GM18508 (cell line): ENCODE data around the gene HHIPL1.

ENCODE experiments used
- ATAC-seq: cut with Tn5 transposase; IDR thresholded peaks from one replicate; pipeline ENCODE4 v1.9.1; 2021; ENCODE audit warnings: moderate number of reproducible peaks; ENCODE audit not compliant: insufficient read depth, unreplicated experiment

The HHIPL1 gene

DNA sequence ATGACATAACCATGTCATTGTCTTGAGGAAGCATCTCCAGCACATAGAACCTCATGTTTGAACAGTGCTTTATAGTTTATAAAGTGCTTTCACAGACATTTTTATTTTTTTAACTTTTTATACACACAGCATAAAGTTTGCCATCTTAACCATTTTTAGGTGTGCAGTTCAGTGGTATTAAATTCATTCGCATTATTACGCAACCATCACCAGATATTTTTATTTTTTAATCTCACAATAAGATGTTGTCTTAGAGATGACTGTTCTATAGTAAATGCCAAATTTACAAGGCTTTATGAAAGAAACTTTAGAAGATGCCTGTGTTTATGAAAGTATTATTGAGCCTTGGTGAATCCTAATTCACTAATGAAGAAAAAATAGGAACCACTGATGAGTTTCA is 59.1 kb downstream of the HHIPL1 start:
- ATAC-seq: no peak

DNA sequence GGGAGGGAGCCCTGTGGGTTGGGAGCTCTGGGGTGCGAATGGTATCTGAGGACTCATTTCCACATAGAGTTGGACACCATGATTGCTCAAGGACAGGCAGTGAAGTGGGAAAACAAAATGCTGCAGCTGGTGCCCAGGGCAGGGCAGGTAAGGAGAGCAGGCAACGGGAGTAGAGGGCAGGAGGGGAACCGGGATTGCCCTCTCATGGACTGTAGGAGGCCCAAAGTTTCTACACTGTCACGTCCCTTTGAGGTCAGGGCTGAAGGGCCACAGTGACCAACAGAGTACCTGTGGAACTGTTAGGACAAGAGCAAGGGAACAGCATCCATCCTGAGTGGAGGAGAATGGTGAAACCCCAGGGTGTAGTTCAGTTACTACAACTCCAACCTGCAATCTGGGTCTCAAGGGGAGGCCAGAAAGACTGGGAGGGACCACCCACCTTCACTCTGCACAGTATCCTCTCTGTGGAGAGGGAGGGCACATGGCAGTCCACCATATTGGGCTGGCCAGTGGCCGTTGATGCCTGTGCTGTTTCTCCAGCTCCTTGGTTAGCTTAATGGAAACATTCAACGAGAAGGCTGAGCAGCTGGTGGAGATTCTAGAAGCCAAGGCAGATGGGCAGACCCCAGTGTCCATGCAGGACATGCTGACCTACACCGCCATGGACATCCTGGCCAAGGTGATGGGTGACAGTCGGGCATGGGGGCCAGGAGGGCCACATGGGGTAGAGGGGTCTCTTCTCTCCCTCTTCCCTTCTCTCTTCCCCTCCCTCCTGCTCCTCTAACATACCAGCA is 61.4 kb downstream of the HHIPL1 start:
- no peak for ATAC-seq

DNA sequence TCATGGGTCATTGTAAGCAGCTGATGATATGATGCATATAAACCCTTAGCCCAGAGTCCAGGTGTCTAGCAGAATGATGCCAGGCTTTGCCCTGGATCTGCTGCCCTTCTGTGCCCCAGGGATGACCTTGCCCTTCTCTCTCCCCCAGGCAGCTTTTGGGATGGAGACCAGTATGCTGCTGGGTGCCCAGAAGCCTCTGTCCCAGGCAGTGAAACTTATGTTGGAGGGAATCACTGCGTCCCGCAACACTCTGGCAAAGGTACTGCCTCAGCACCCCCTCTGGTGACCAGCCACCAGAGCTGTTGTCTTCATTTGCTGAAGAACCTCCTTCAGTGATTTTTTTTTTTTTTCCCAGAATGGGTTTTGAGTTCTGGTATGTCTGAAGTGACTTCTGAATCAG is 62.5 kb downstream of the HHIPL1 start:
- no peak for ATAC-seq

DNA sequence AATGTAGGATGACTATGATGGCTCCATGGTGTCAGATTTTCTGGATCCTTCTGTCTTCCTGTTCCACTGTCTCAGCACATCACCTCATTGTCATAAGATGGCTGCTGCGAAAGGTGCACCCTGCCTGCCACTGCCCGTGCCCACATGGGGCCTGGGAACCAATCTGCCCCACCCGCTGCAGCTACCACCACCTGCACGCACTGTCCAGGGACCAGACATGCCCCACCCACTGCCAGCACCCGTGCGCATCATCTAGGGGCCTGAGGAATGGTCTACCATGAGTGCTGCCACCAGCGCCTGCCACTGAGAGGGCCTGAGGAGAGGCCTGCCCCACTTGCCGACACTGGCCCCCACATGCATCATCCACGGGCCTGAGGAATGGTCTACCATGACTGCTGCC is 63.0 kb downstream of the HHIPL1 start:
- no peak for ATAC-seq

DNA sequence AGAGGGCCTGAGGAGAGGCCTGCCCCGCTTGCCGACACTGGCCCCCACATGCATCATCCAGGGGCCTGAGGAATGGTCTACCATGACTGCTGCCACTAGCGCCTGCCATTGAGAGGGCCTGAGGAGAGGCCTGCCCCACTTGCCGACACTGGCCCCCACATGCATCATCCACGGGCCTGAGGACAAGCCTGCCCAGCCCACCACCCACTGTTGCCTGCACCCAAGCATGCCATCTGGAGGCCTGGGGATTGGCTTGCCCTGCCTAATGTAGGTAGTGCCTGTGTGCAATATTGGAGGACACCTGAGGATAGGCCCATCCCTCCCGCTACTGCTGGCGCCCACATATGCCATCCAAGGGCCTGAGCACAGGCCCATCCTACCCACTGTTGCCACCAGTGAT is 63.5 kb downstream of the HHIPL1 start:
- ATAC-seq: no peak

DNA sequence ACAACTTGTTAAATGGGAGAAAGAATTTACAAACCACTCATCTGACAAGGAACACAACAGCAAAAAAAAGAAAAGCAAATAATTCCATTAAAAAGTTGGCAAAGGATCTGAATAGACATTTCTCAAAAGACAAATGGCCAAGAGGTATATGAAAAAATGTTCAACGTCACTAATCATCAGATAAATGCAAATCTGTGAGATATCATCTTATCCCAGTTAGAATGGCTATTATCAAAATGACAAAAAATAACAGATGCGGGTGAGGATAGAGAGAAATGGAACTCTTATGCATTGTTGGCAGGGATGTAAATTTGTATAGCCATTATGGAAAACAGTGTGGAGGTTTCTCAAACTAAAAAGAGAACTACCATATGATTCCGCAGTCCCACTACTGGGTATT is 69.0 kb downstream of the HHIPL1 start:
- ATAC-seq: no peak

DNA sequence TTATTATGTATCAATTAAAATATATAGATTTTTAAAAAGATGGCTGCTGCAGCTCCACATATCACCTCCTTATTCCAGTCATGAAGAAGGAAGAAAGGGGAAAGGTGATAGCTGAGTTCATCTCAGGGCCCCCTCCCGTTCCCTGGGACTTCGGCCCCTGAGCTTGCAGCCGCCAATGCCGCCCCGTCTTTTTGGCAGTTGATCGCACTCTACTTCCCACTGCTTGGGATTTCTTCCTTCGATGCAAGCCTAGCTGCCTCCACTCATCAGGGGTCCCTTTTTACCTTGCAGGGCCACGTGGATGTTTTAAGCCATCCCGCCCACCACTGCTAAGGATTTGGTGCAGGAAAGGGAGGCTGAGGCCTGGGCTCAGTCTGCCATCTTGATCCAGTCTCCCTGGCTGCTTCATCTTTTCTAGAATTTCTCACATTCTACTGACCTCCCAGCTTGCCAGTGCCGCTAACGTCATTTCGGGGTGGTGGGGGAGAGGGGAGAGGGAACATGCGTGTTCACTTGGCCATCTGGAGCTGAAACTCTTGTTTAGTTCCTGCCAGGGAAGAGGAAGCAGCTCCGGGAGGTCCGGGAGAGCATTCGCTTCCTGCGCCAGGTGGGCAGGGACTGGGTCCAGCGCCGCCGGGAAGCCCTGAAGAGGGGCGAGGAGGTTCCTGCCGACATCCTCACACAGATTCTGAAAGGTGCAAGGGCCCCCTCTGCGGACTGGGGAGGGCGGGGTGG is 70.5 kb downstream of the HHIPL1 start:
- no peak for ATAC-seq

DNA sequence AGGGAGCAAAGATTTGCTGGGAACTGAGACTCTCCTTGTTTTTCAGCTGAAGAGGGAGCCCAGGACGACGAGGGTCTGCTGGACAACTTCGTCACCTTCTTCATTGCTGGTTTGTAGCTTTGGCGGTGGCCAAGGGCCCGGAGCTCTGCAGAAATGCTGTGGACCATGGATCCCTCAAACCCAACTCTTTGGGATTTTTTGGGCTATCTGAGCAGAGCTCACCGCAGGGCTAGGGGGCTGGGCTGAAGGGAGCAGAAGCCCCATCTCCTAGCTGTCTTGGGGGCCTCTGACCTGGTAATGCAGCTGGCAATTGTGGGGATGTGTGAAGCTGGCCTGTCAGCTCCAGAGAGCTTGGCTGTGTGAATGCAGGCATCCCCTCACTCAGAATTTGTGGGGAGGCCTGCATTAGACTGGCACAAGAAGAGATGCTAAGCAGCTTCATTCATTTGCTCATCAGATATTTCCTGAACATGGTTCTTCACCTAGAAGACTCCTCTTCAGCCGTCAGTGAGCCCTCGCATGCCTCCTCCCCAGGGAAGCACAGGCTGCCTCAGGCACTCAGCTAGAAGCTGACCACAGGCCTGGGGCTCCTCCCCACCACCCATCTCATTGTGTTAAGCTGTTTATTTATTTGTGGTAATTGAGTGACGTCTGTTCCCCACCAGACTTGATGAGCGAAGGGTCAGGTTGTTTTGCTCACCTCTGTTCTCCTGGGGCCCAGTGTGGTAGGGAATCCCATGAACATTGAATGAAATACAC is 71.3 kb downstream of the HHIPL1 start:
- no peak for ATAC-seq

DNA sequence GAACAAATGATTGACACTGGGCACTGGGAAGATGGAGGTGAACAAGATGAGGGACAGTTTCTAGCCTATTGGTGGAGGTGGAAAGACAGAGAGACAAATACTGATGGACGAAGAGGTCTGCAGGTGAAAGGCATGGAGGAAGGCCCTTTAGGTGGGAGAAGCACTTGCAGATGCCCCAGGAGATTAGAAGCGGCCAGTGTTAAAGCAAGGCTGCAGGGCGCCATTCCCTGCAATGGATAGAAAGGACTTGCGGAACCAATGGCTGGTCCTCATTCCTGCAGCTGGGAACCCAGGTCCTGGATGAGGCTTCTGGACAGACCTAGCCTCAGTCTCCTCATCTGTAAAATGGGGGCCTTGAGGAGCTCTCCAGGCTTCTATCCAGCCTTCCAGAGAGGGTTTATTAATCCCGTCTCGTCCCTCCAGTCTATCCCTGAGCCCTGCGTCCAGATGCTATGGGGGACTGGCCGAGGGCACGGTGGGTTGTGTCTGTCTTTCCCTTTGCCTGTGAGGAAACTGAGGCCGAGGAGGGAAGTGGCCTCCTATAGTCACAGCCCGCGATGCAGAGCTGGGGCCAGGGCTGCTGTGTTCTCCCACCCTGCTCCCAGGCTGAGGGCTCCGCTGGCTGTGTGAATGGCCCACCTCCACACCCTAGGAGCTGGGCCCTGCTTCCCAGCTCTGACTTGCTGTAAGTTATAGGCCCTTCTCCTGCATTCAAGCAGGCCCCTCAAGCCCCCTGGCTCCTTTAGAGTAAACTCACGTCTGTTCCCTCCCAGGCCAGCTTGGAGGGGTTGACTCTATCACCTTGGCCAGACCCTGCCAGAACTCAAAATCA is 72.1 kb downstream of the HHIPL1 start:
- no peak for ATAC-seq

DNA sequence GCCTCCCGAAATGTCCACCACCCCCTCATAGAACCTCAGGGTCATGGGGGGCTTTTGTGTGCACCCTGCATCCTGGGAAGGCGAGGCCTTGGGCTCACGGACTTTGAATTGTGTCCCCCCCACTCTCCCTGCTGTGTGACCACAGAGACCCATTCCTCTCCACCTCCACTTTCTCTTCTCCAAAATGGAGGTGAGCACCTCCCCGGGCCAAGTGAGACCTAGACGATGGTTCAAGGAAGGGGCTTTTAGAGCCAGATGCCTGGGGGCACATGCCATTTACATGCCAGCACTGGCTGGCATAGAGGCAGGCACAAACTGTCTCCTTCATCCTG is 72.7 kb downstream of the HHIPL1 start:
- ATAC-seq: no peak

DNA sequence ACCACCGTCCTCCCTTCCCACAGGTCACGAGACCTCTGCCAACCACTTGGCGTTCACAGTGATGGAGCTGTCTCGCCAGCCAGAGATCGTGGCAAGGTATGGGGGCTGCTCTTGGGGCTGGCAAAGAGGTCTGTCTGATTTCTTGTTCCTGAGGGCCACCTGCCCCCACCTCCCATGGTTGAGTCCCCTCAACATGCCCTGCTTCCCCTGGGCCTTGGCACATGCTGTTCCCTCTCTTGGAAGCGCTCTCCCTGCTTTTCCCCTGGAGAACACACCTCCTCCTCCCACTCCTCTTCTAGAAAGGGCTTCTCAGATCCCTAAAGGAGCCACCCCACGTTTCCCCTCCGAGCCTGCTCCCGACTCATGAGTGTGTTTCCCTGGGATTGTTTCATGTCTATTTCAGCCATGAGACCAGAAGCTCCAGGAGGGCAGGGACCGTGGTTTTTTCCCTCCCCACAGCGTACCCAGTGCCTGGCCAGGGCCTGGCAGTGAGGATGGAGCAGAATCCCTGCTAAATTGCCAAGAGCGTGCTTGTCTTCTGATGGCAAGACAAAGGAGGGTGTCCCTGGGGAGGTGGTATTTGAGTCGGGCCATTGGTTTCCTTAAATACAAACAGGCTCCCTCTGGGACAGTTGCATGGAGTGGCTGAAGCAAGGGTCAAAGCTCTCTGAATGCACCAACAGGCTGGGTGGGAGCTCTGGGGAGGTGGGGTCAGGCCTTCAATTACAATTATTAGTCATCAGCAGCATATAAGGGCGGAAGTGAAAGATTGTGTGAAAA is 73.3 kb downstream of the HHIPL1 start:
- ATAC-seq: peak; percentile 81

DNA sequence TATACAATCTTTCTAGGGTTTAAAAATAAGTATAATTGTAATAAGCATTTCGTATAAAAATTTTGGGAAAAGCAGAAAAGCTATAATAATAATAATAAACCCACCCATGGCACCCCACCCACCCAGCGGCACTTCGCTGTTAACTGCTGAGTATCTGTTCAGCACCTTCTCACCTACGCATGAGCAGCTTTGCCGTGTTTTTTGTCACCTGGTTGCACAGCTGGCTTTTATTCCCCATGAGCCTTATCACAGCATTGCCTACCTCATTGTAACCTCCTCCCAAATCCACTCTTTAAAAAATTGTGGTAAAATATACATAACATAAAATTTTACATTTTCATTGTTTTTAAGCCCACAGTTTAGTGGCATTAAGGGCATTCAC is 73.9 kb downstream of the HHIPL1 start:
- peak; percentile 19 for ATAC-seq

DNA sequence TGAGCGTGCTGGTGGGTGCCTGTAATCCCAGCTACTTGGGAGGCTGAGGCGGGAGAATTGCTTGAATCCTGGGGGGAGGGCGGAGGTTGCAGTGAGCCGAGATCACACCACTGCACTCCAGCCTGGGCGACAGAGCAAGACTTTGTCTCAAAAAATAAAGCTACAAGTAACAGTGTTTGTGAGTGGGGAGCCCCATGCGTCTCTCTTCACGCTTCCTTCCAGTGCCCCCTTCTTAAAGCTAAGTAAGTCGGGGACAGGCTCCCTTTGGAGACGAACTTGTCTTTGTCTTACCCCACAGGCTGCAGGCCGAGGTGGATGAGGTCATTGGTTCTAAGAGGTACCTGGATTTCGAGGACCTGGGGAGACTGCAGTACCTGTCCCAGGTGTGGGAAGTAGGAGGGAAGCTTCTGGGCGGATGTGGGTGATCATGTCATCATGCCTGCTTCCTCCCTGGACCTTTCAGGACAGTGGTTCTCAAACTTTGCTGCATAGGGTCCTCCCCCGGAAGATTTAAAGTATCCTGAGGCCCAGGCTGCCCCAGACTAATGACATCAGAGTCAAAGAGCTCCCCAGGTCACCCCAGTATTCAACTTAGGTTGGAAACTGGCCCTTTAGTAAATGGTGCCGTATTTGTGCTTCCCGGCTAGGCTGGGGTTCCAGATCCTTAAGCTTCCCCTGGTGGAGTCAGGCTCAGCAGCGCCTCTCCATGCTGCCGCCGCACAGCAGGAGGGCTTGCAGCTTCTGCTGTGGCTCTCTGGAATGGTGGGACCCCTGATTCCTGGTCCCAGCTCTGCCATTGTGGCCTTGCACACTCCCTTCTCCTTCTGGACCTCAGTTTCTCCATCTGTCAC is 76.2 kb downstream of the HHIPL1 start:
- no peak for ATAC-seq

DNA sequence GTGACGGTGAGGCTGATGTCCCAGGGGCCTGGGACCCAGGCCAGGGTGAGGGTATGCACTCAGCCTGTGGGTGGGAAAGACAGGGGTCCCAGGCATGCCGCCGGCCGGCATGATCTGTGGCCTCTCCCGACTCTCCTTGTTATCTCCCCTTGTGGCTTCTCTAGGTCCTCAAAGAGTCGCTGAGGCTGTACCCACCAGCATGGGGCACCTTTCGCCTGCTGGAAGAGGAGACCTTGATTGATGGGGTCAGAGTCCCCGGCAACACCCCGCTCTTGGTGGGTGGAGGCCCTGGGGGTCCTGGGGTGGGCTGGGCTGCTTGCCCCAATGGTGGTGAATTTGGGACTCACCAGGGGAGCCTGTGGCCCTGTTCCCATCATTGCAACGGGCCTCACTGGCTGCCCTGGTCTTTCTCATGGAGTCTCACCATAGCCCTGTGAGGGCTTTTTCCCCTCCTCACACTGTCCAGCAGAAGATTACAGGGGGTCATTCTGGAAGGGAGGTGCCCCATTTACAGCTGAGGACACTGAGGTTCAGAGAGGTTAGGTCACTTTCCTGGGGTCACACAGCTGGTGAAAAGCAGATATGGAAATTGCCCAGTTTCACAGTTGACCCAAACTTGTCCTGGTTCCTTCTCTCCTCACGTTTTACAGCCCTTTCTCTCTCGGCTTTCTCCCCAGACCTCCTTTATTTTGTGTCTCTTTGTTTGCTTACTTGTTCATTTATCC is 77.0 kb downstream of the HHIPL1 start:
- no peak for ATAC-seq

DNA sequence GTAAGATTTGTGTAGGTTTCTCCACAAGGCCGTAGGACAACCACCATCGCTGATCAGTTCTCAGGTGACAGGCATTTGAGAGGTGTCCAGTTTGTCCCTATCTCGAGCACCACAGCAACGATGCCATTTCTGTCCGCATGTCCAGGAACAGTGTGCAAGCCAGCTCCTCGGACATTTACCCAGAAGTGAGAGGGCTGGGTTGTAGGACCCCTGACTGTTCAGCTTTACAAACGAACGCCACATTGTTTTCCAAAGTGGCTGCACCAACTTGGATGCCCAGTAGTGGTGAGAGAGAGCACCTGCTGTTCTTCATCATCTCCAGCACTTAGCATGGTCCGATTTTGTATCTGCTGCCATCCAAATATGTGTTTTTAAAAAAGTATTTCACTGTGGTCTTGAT is 77.8 kb downstream of the HHIPL1 start:
- ATAC-seq: no peak

DNA sequence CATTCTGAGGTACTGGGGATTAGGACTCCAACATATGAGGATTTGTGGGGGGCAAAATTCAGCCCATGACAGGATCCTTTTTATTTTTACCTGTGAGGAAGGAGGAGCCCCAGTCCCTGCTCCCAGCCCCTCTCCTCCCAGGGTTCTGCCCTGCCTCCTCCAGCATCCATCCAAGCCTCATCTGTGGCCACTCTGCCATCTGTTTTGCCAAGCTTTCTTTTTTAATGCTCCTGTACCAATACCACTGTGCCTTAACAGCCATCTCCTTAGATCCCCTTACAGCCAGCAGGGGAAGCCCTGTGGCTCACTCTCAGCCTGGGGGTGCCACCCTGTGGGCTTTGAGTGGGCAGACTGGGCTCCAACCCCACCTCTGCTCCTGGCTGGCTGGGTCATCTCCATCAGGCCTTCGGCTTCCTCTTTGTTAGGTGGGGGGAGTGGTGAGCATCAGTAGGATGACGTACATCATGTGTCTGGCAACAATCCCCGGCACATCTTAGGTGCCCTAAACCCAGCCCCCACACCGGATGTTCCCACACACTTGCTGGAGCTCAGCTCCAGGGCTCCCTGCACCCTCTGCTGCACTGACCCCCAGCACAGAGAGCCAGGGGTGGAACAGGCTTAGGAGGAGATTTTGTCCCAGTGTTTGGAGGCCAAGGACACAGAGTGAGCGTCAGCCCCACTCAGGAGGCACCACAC is 79.4 kb downstream of the HHIPL1 start:
- ATAC-seq: no peak

DNA sequence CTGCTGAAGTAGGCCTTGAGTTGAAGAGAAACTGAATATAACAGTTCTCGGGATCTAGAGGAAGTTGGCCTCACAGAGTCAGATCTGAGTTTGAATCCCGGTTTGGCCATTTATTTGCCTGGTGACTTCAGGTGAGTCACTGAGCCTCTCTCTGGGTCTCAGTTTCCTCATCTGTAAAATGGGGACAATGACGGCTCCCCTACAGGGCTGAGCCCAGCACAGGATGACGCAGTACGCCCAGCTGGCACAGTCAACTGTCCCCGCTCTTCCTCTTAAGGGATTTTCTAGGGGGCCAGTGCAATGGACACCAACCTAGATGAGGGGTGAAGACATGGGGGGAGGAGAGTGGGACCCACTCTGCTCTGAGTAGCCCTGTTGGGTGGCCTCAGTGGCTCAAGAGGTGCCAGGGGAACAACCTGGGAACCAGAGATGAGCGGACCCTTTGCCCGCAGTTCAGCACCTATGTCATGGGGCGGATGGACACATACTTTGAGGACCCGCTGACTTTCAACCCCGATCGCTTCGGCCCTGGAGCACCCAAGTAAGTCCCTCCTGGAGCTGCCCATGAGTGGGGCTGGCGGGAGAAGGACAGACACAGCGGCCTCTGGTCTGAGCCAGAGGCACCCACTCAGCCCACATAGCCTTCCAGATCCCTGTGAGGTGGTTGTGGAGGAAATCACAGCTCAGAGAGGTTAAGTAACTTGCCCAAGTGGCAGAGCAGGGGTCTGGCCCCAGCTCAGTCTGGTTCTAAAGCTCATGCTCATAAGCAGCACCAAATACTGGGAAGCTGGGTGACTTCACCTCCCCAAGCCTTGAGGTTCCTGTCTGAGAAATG is 80.2 kb downstream of the HHIPL1 start:
- no peak for ATAC-seq
